Omental fat pad (tissue), 4 donors: ENCODE data around the gene MGAT3. TPM values are rescaled to one million over a fixed set of nuclear protein-coding genes. Genes with fewer than 3 reads are reported as not detected.

Experiments
- ATAC-seq: fragments of 150-250 bp; one replicate; pipeline ENCODE4 v1.9.1; 2016; ENCODE audit warnings: mild to moderate bottlenecking, moderate library complexity; ENCODE audit not compliant: low FRiP score
- DNase-seq: peaks from one replicate; pipeline ENCODE4 v3.0.0-alpha.2; 2019; ENCODE audit warnings: low spot score
- CTCF ChIP-seq, 3 donors: fragments of 450-650 bp; IDR thresholded peaks; one replicate each; pipeline ENCODE4 v1.5.1; 2016 to 2017; ENCODE audit warnings: antibody characterized with exemption in 3 of 3, mild to moderate bottlenecking in 3 of 3, moderate library complexity in 2 of 3
- total RNA-seq, 4 donors: library from RNA; depleted of rRNA; stranded (reverse); fragments of >200 nt; gene quantifications; one replicate each; pipeline ENCODE4 v1.1.0, GENCODE V29; 2016

MGAT3 gene
- total RNA-seq, 4 donors from 2014 or later = 4.1 to 23.5 (median 9.9) TPM

GRCh38 chr22:39454385-39454871 lies 2.4 kb upstream of the MGAT3 start:
- TF ChIP-seq CTCF (IDR thresholded peaks at IDR 0.05) = no peak
- ATAC-seq (no peak), DNase-seq (no peak)

- no peak for TF ChIP-seq CTCF (IDR thresholded peaks at IDR 0.05)
Measured at GRCh38 chr22:39457198-39457555, 365 bp downstream of the MGAT3 start.

GRCh38 chr22:39457556-39458443 lies 988 bp downstream of the MGAT3 start:
- ATAC-seq (no peak), DNase-seq (no peak)
- TF ChIP-seq CTCF (IDR thresholded peaks at IDR 0.05) = no peak

More at GRCh38 chr22:39457198-39457555, 365 bp downstream of the MGAT3 start:
- DNase-seq (no peak), ATAC-seq (no peak)

GRCh38 chr22:39458444-39459083 lies 1.8 kb downstream of the MGAT3 start:
- no peak for TF ChIP-seq CTCF (IDR thresholded peaks at IDR 0.05)
- no peak for DNase-seq
- no peak for ATAC-seq

- no peak for ATAC-seq
- no peak for TF ChIP-seq CTCF (IDR thresholded peaks at IDR 0.05)
Measured at GRCh38 chr22:39459681-39460080, 2.9 kb downstream of the MGAT3 start.

GRCh38 chr22:39462443-39463221 lies 5.8 kb downstream of the MGAT3 start:
- DNase-seq (no peak), ATAC-seq (no peak)

More at GRCh38 chr22:39459681-39460080, 2.9 kb downstream of the MGAT3 start:
- DNase-seq = no peak

More at GRCh38 chr22:39462443-39463221, 5.8 kb downstream of the MGAT3 start:
- TF ChIP-seq CTCF (IDR thresholded peaks at IDR 0.05) = no peak
